SU-DHL-6 (cell line): ENCODE data around the gene ERBB4.

Experiments
- H2AFZ ChIP-seq: fragments of 200-600 bp; sonication (generic); 2 replicates; pipeline ENCODE4 v1.6.1; 2014; ENCODE audit warnings: low read depth, mild to moderate bottlenecking, moderate library complexity, mixed read lengths, antibody characterized with exemption, low read length; ENCODE audit not compliant: severe bottlenecking
- H3F3A ChIP-seq: fragments of 200-600 bp; shearing (Covaris generic); 2 replicates; pipeline ENCODE4 v1.6.0; 2016; ENCODE audit warnings: antibody characterized with exemption, mild to moderate bottlenecking; ENCODE audit not compliant: insufficient read depth
- H3K27ac ChIP-seq: fragments of 200-600 bp; sonication (generic); 2 replicates; pipeline ENCODE4 v1.5.1; 2016; ENCODE audit warnings: low read depth, mild to moderate bottlenecking, low read length, moderate library complexity, mixed read lengths
- H3K27me3 ChIP-seq: fragments of 200-600 bp; sonication (generic), shearing (Covaris generic); 2 replicates; pipeline ENCODE4 v1.6.0; 2014; ENCODE audit warnings: mild to moderate bottlenecking, low read length
- H3K36me3 ChIP-seq: fragments of 200-600 bp; sonication (generic); 2 replicates; pipeline ENCODE4 v1.6.1; 2014; ENCODE audit warnings: mild to moderate bottlenecking, low read length, mixed read lengths
- H3K4me2 ChIP-seq: fragments of 300-600, 200-600 bp; shearing (Covaris generic), sonication (generic); 2 replicates; pipeline ENCODE4 v1.6.0; 2014; ENCODE audit warnings: low read length, low read depth, mild to moderate bottlenecking; ENCODE audit not compliant: poor library complexity, severe bottlenecking
- H3K4me3 ChIP-seq: fragments of 200-600 bp; sonication (generic); 2 replicates; pipeline ENCODE4 v1.5.1; 2014; ENCODE audit warnings: antibody characterized with exemption, low read length, mild to moderate bottlenecking, mixed read lengths; ENCODE audit not compliant: insufficient read depth, poor library complexity, severe bottlenecking
- H3K79me2 ChIP-seq: fragments of 200-600 bp; sonication (generic); 2 replicates; pipeline ENCODE4 v1.6.1; 2014; ENCODE audit warnings: mild to moderate bottlenecking, low read length, moderate library complexity; ENCODE audit not compliant: insufficient read depth
- H3K9ac ChIP-seq: fragments of 200-600 bp; sonication (generic); 2 replicates; pipeline ENCODE4 v1.7.0; 2014; ENCODE audit warnings: mild to moderate bottlenecking, low read length
- H3K9me2 ChIP-seq: fragments of 200-600 bp; sonication (generic); replicated peaks from 2 replicates; pipeline ENCODE4 v1.6.1; 2014; ENCODE audit warnings: low read length; ENCODE audit not compliant: insufficient read depth
- H3K9me3 ChIP-seq: fragments of 200-600 bp; sonication (generic); 2 replicates; pipeline ENCODE4 v1.6.1; 2014; ENCODE audit warnings: low read length, mixed read lengths; ENCODE audit not compliant: insufficient read depth
- H4K20me1 ChIP-seq: fragments of 200-600 bp; sonication (generic); 2 replicates; pipeline ENCODE4 v1.6.1; 2014; ENCODE audit warnings: low read depth, mild to moderate bottlenecking, antibody characterized with exemption, low read length, moderate library complexity, mixed read lengths
- CTCF ChIP-seq: fragments of 200-600 bp; sonication (generic); IDR thresholded peaks from one replicate; pipeline ENCODE4 v1.5.1; 2017; ENCODE audit warnings: antibody characterized with exemption, mild to moderate bottlenecking, low read length, moderate library complexity; ENCODE audit not compliant: insufficient read depth, poor library complexity, severe bottlenecking
- EZH2phosphoT487 ChIP-seq: fragments of 200-600 bp; sonication (generic), shearing (Covaris generic); conservative IDR thresholded peaks from 2 replicates; pipeline ENCODE4 v1.6.1; 2018; ENCODE audit warnings: mild to moderate bottlenecking, antibody characterized with exemption, low read length, moderate library complexity, mixed read lengths

ERBB4 gene

GRCh38 chr2:212421556-212422334, 116.9 kb downstream of the ERBB4 start:
- no peaks in the 10 kb centered on the region for H3K9me3 ChIP-seq
- no peak overlapping the region for H3K4me2 ChIP-seq
- no peaks in the 10 kb centered on the region for H4K20me1 ChIP-seq
- no peaks in the 10 kb centered on the region for H3K36me3 ChIP-seq
- no peaks in the 10 kb centered on the region for H3F3A ChIP-seq
- no peak overlapping the region for H3K9ac ChIP-seq
- H3K9me2 ChIP-seq: no peaks in the 10 kb centered on the region
- no peaks in the 10 kb centered on the region for H3K79me2 ChIP-seq
- no peak overlapping the region for H3K27ac ChIP-seq
- H3K4me3 ChIP-seq: no peak overlapping the region
- H3K27me3 ChIP-seq: no peaks in the 10 kb centered on the region
- TF ChIP-seq EZH2phosphoT487: no peak
- H2AFZ ChIP-seq: no peak overlapping the region

GRCh38 chr2:212416086-212416485, 122.5 kb downstream of the ERBB4 start:
- TF ChIP-seq EZH2phosphoT487 (no peak), CTCF (no peak)
- Histone ChIP-seq H2AFZ (no peak overlapping the region), H3K9me2 (no peaks in the 10 kb centered on the region)

GRCh38 chr2:212414767-212415211, 123.8 kb downstream of the ERBB4 start:
- TF ChIP-seq CTCF (no peak), EZH2phosphoT487 (no peak)
- no peak overlapping the region for H2AFZ ChIP-seq
- H3K4me3 ChIP-seq: no peak overlapping the region

More at GRCh38 chr2:212416086-212416485, 122.5 kb downstream of the ERBB4 start:
- no peak overlapping the region for H3K4me2 ChIP-seq
- H3K36me3 ChIP-seq: no peaks in the 10 kb centered on the region
- H3K9me3 ChIP-seq: no peaks in the 10 kb centered on the region
- H3K79me2 ChIP-seq: no peaks in the 10 kb centered on the region
- no peak overlapping the region for H3K9ac ChIP-seq
- H3K27me3 ChIP-seq: no peaks in the 10 kb centered on the region
- H4K20me1 ChIP-seq: no peaks in the 10 kb centered on the region
- H3F3A ChIP-seq: no peaks in the 10 kb centered on the region
- no peak overlapping the region for H3K4me3 ChIP-seq
- no peak overlapping the region for H3K27ac ChIP-seq

GRCh38 chr2:212409560-212409959, 129.0 kb downstream of the ERBB4 start:
- TF ChIP-seq EZH2phosphoT487 (no peak), CTCF (no peak)
- H3K27me3 ChIP-seq: no peaks in the 10 kb centered on the region
- no peaks in the 10 kb centered on the region for H3K9me2 ChIP-seq
- no peaks in the 10 kb centered on the region for H3K36me3 ChIP-seq
- no peak overlapping the region for H3K9ac ChIP-seq
- H3K27ac ChIP-seq: no peak overlapping the region
- H4K20me1 ChIP-seq: no peaks in the 10 kb centered on the region
- H3K4me3 ChIP-seq: no peak overlapping the region
- no peak overlapping the region for H2AFZ ChIP-seq
- no peaks in the 10 kb centered on the region for H3K9me3 ChIP-seq
- no peaks in the 10 kb centered on the region for H3K79me2 ChIP-seq
- H3F3A ChIP-seq: no peaks in the 10 kb centered on the region
- H3K4me2 ChIP-seq: no peak overlapping the region

More at GRCh38 chr2:212414767-212415211, 123.8 kb downstream of the ERBB4 start:
- Histone ChIP-seq H4K20me1 (no peaks in the 10 kb centered on the region), H3K79me2 (no peaks in the 10 kb centered on the region), H3K9me2 (no peaks in the 10 kb centered on the region), H3K36me3 (no peaks in the 10 kb centered on the region), H3K27ac (no peak overlapping the region), H3F3A (no peaks in the 10 kb centered on the region), H3K27me3 (no peaks in the 10 kb centered on the region), H3K9ac (no peak overlapping the region), H3K9me3 (no peaks in the 10 kb centered on the region), H3K4me2 (no peak overlapping the region)
